GM19468 (cell line): ENCODE measurements around the gene KIF5C.

Experiments
- ATAC-seq: cut with Tn5 transposase; IDR thresholded peaks from one replicate; pipeline ENCODE4 v1.9.1; 2021; ENCODE audit warnings: mild to moderate bottlenecking, moderate library complexity, moderate number of reproducible peaks; ENCODE audit not compliant: unreplicated experiment; ENCODE audit errors: extremely low read depth

The KIF5C gene

GRCh38 chr2:148922062-148922461, 47.0 kb downstream of the KIF5C start:
- ATAC-seq, result no peak

GRCh38 chr2:148922776-148923475, 47.9 kb downstream of the KIF5C start:
- ATAC-seq, result no peak

GRCh38 chr2:148924514-148925178, 49.6 kb downstream of the KIF5C start:
- no peak for ATAC-seq

- ATAC-seq, result no peak
Measured at GRCh38 chr2:148926291-148926961, 51.4 kb downstream of the KIF5C start.

GRCh38 chr2:148926981-148927401, 52.0 kb downstream of the KIF5C start:
- no peak for ATAC-seq

GRCh38 chr2:148928395-148928794, 53.4 kb downstream of the KIF5C start:
- ATAC-seq, result no peak

- ATAC-seq, result no peak
Measured at GRCh38 chr2:148930046-148930775, 55.2 kb downstream of the KIF5C start.

- ATAC-seq, result no peak
Measured at GRCh38 chr2:148932536-148932935, 57.5 kb downstream of the KIF5C start.

- ATAC-seq, result no peak
Measured at GRCh38 chr2:148933456-148933855, 58.4 kb downstream of the KIF5C start.

- no peak for ATAC-seq
Measured at GRCh38 chr2:148935791-148936190, 60.8 kb downstream of the KIF5C start.

- ATAC-seq, result no peak
Measured at GRCh38 chr2:148936857-148937450, 61.9 kb downstream of the KIF5C start.

- no peak for ATAC-seq
Measured at GRCh38 chr2:148939271-148939670, 64.2 kb downstream of the KIF5C start.

GRCh38 chr2:148943097-148943496, 68.1 kb downstream of the KIF5C start:
- no peak for ATAC-seq

GRCh38 chr2:148944536-148944935, 69.5 kb downstream of the KIF5C start:
- ATAC-seq, result no peak

- no peak for ATAC-seq
Measured at GRCh38 chr2:148947299-148947698, 72.3 kb downstream of the KIF5C start.

- no peak for ATAC-seq
Measured at GRCh38 chr2:148948868-148949267, 73.8 kb downstream of the KIF5C start.

GRCh38 chr2:148949348-148949747, 74.3 kb downstream of the KIF5C start:
- ATAC-seq, result no peak

- no peak for ATAC-seq
Measured at GRCh38 chr2:148952621-148953020, 77.6 kb downstream of the KIF5C start.

- no peak for ATAC-seq
Measured at GRCh38 chr2:148953426-148953825, 78.4 kb downstream of the KIF5C start.

GRCh38 chr2:148954536-148954935, 79.5 kb downstream of the KIF5C start:
- ATAC-seq, result no peak
